Kidney epithelial cell (primary cell): ENCODE measurements around the gene PIEZO2. TPM values are rescaled to one million over a fixed set of nuclear protein-coding genes. Genes with fewer than 3 reads are reported as not detected.
"Not testable (repeated sequence)": the region's sequence is repeated elsewhere in the genome, so short reads cannot be mapped to it uniquely, and the experiment has no call there.

Source experiments
- DNase-seq: peaks from one replicate; pipeline ENCODE4 v3.0.0-alpha.2; 2010; ENCODE audit warnings: low read depth
- H3K27me3 ChIP-seq: 2 replicates; pipeline ENCODE4 v1.6.0; 2011; ENCODE audit warnings: low read length; ENCODE audit not compliant: control insufficient read depth, insufficient read depth
- H3K36me3 ChIP-seq: 2 replicates; pipeline ENCODE4 v1.5.1; 2011; ENCODE audit warnings: low read length; ENCODE audit not compliant: control insufficient read depth, insufficient read depth
- H3K4me3 ChIP-seq: 2 replicates; pipeline ENCODE4 v1.5.1; 2011; ENCODE audit warnings: low read depth, mild to moderate bottlenecking, control low read depth, low read length
- total RNA-seq: library from RNA; depleted of rRNA; stranded (reverse); fragments of >200 nt; gene quantifications from 2 replicates; pipeline ENCODE4 v1.2.3, GENCODE V29; 2015
- TF ChIP-seq, protein P1 (sequence below): IDR thresholded peaks from 2 replicates; pipeline ENCODE4 v1.5.1; 2011; ENCODE audit warnings: mild to moderate bottlenecking, moderate library complexity, low read length, control low read depth, inconsistent platforms; ENCODE audit not compliant: insufficient read depth, poor library complexity, severe bottlenecking

Gene PIEZO2
- total RNA-seq, 1 donor from 2014 or later = 1.8 TPM

- no peak for DNase-seq
- no peak overlapping the region for H3K4me3 ChIP-seq
- no peaks in the 10 kb centered on the region for H3K36me3 ChIP-seq
- TF ChIP-seq, protein P1, sequence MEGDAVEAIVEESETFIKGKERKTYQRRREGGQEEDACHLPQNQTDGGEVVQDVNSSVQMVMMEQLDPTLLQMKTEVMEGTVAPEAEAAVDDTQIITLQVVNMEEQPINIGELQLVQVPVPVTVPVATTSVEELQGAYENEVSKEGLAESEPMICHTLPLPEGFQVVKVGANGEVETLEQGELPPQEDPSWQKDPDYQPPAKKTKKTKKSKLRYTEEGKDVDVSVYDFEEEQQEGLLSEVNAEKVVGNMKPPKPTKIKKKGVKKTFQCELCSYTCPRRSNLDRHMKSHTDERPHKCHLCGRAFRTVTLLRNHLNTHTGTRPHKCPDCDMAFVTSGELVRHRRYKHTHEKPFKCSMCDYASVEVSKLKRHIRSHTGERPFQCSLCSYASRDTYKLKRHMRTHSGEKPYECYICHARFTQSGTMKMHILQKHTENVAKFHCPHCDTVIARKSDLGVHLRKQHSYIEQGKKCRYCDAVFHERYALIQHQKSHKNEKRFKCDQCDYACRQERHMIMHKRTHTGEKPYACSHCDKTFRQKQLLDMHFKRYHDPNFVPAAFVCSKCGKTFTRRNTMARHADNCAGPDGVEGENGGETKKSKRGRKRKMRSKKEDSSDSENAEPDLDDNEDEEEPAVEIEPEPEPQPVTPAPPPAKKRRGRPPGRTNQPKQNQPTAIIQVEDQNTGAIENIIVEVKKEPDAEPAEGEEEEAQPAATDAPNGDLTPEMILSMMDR = no peak
- peaks cover 2% of the 10 kb centered on the region for H3K27me3 ChIP-seq
Measured at GRCh38 chr18:10850840-10851239, 298.5 kb downstream of the PIEZO2 start.

DNA sequence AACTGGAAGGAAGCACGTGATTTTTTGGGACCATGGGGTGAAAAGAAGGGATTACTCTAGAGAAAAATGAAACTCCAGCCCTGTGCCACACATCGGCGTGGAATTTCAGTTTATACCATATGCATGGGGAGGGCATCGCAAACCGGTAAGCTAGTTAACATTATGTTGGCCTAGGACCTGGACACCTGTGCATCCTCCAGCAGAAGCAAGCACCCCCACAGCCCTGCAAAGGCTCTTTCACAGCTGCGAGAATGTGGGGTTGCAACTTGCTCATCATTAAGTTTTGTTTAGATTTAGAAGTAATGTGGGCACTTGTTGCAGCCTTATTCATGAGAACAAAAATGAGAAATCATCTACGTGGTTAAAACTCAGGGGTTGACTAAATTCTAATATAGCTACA, 299.2 kb downstream of the PIEZO2 start:
- Histone ChIP-seq H3K27me3 (peaks cover 2% of the 10 kb centered on the region), H3K4me3 (no peak overlapping the region), H3K36me3 (no peaks in the 10 kb centered on the region)
- no peak for DNase-seq
- TF ChIP-seq, protein P1 = no peak

DNA sequence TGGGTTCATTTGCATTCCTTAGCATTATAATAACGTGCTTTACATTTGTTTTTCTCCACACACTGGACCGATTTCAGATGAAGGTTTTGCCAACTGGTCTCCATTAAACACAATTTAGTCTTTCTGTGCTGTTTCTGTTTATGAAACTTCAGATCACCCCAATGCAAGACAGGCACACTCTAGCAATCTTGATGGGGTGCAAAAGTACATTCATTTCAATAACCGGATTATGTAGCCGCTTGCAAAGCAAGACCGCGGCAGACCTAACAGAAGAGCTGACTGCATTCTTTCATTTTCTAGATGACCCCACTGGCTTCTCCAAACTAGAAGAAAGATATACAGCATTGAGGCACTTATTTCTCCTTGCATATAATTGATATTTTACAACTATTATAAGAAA, 301.5 kb downstream of the PIEZO2 start:
- Histone ChIP-seq H3K36me3 (no peaks in the 10 kb centered on the region), H3K27me3 (peaks cover 2% of the 10 kb centered on the region), H3K4me3 (no peak overlapping the region)
- TF ChIP-seq, protein P1 = no peak
- no peak for DNase-seq

DNA sequence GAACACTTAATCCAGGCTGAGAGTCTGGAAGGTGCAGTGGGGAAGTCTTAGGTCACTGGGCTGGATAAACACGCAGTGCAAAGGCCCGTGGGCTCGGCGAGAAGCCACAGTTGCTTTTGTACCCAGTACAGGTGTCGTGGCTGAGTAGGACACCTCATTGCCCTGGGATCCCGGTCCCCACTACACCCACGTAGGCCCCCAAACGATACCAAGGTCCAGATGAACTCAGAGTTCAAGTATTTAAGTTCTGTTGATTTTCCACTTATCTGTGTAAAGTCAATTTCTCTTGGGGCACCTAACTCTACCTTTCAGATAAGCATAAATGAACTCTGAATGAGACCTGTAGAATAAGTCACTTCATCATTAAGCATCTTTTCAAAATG, 302.0 kb downstream of the PIEZO2 start:
- H3K27me3 ChIP-seq = peaks cover 2% of the 10 kb centered on the region
- no peaks in the 10 kb centered on the region for H3K36me3 ChIP-seq
- no peak for DNase-seq
- TF ChIP-seq, protein P1 = no peak
- no peak overlapping the region for H3K4me3 ChIP-seq

DNA sequence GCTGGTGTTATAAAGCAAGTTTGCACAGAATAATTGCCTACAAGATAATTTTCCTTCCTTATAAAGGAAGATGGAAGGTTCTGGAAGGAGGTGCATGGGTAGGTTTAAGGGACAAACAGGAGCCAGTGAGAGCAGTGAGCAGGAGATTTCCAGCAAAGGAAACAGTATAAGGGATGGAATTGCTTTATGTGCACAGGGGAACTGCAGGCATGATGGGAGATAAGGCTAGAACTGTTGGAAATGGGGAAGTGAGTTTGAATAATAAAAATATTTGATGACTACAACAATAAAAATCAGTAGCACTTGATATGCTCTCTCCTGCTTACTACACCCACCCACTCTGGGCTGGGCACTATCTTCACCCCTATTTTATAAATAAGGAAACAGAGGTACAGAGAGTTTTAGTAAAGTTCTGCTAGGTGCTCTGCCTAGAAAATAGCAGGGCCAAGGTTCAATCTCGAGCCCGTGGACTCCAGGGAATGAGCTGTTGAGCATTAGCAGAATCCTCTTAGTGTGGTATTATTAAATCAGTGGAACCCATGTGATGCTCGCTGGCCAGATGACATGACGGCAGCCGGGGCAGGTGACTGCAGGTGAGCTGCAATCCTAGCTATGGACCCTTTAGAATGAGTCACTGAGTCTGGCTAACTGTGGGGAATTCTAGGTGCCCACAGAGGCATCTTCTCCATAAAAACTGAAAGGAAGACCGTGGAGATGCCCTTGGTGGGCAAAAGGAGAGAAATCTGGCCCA, 302.5 kb downstream of the PIEZO2 start:
- Histone ChIP-seq H3K4me3 (no peak overlapping the region), H3K27me3 (peaks cover 2% of the 10 kb centered on the region), H3K36me3 (no peaks in the 10 kb centered on the region)
- TF ChIP-seq, protein P1 = no peak
- no peak for DNase-seq

DNA sequence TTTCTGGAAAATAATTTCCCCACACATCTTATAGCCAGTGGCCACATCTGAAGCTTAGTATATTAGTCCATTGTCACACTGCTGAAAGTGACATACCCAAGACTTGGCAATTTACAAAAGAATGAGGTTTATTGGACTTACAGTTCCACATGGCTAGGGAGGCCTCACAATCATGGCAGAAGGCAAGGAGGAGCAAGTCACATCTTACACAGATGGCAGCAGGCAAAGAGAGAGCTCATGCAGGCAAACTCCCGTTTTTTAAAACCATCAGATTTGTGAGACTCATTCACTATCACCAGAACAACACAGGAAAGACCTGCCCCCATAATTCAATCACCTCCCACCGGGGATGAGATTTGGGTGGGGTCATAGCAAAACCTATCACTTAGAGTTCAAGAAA, 303.3 kb downstream of the PIEZO2 start:
- not testable (repeated sequence) for H3K27me3 ChIP-seq, H3K36me3 ChIP-seq, DNase-seq, H3K4me3 ChIP-seq
